GM12872 (cell line): Measurements from ENCODE around the gene FAM8A1.

Experiments used
- TF ChIP-seq, protein P1 (sequence below): IDR thresholded peaks from 3 replicates; pipeline ENCODE4 v1.5.1; 2011; ENCODE audit warnings: low read depth, mild to moderate bottlenecking, low read length, moderate library complexity; ENCODE audit not compliant: insufficient read depth

The FAM8A1 gene

GRCh38 chr6:17610835-17611234, 10.7 kb downstream of the FAM8A1 start:
- TF ChIP-seq, protein P1, sequence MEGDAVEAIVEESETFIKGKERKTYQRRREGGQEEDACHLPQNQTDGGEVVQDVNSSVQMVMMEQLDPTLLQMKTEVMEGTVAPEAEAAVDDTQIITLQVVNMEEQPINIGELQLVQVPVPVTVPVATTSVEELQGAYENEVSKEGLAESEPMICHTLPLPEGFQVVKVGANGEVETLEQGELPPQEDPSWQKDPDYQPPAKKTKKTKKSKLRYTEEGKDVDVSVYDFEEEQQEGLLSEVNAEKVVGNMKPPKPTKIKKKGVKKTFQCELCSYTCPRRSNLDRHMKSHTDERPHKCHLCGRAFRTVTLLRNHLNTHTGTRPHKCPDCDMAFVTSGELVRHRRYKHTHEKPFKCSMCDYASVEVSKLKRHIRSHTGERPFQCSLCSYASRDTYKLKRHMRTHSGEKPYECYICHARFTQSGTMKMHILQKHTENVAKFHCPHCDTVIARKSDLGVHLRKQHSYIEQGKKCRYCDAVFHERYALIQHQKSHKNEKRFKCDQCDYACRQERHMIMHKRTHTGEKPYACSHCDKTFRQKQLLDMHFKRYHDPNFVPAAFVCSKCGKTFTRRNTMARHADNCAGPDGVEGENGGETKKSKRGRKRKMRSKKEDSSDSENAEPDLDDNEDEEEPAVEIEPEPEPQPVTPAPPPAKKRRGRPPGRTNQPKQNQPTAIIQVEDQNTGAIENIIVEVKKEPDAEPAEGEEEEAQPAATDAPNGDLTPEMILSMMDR = no peak

GRCh38 chr6:17612048-17612447, 11.9 kb downstream of the FAM8A1 start:
- TF ChIP-seq, protein P1 = no peak

DNA sequence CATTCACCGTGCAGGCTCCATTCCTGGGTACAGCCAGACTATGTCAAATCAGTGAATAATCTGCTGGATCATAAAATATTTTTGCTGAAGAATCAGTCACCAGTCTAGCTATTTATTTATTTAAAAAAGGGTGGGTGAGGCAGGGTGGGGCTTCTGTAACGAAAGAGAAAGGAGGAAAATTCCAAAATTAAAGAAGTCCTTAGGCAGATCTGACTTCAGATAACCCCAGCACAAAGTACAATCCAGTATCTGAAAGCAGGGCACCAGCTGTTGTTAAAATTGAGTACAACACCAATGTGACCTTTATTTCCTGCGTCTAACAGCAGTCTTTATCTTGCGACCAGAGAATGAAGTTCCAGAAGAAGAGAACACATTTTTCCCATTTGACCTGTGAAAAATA, 15.7 kb downstream of the FAM8A1 start:
- TF ChIP-seq, protein P1 = no peak

GRCh38 chr6:17621003-17621402, 20.9 kb downstream of the FAM8A1 start:
- TF ChIP-seq, protein P1 = no peak

GRCh38 chr6:17622144-17622543, 22.0 kb downstream of the FAM8A1 start:
- TF ChIP-seq, protein P1 = no peak

- TF ChIP-seq, protein P1 = no peak
Observed at GRCh38 chr6:17624396-17624795, 24.3 kb downstream of the FAM8A1 start.

DNA sequence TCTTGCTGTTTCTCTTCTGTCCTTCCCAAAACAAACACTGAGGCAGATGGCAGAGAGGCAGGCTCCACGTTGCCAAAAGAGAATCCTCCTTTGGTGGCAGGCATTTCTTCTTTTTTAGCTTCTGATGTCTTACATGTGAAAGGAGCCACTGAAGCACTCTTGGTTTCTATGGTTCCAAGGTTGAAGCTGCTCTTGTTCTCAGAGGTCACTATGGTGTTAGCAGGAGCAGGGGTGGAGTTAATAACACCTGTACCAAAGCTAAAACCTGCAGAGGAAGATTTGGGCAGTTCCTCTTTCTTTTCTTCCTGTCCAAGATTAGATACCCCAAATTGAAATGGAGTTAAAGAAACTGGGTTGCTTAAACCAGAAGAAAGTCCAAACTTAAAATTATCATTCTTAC, 28.8 kb downstream of the FAM8A1 start:
- TF ChIP-seq, protein P1 = no peak

- TF ChIP-seq, protein P1 = no peak
Observed at GRCh38 chr6:17629824-17630510, 29.9 kb downstream of the FAM8A1 start.
